CD4-positive, alpha-beta T cell treated with Interleukin-17A for 1 hour (primary cell): ENCODE results near the gene GALNTL6.
"Not testable (repeated sequence)": the region's sequence is repeated elsewhere in the genome, so short reads cannot be mapped to it uniquely, and the experiment has no call there.

Source experiments
- DNase-seq: peaks from one replicate; pipeline ENCODE4 v3.0.0-alpha.2; 2020

Gene GALNTL6

GRCh38 chr4:172411149-172411548 lies 597.9 kb downstream of the GALNTL6 start:
- DNase-seq, result no peak

GRCh38 chr4:172412851-172413580 lies 599.8 kb downstream of the GALNTL6 start:
- DNase-seq, result no peak

- DNase-seq, result not testable (repeated sequence)
These were observed 615.8 kb downstream of the GALNTL6 start for GRCh38 chr4:172428979-172429378.

- DNase-seq, result no peak
These were observed 667.3 kb downstream of the GALNTL6 start for GRCh38 chr4:172480471-172480870.

- DNase-seq, result no peak
These were observed 668.8 kb downstream of the GALNTL6 start for GRCh38 chr4:172481802-172482508.

- DNase-seq, result no peak
These were observed 671.8 kb downstream of the GALNTL6 start for GRCh38 chr4:172485007-172485406.

- no peak for DNase-seq
These were observed 673.3 kb downstream of the GALNTL6 start for GRCh38 chr4:172486531-172486930.

- no peak for DNase-seq
These were observed 676.7 kb downstream of the GALNTL6 start for GRCh38 chr4:172489861-172490260.

GRCh38 chr4:172495769-172496168 lies 682.6 kb downstream of the GALNTL6 start:
- no peak for DNase-seq

GRCh38 chr4:172497321-172497720 lies 684.1 kb downstream of the GALNTL6 start:
- no peak for DNase-seq

GRCh38 chr4:172514011-172514410 lies 700.8 kb downstream of the GALNTL6 start:
- no peak for DNase-seq

GRCh38 chr4:172514801-172515200 lies 701.6 kb downstream of the GALNTL6 start:
- DNase-seq, result no peak

- DNase-seq, result no peak
These were observed 702.2 kb downstream of the GALNTL6 start for GRCh38 chr4:172515266-172515879.

GRCh38 chr4:172517391-172517790 lies 704.2 kb downstream of the GALNTL6 start:
- DNase-seq, result no peak

GRCh38 chr4:172521248-172521647 lies 708.0 kb downstream of the GALNTL6 start:
- no peak for DNase-seq

- no peak for DNase-seq
These were observed 708.5 kb downstream of the GALNTL6 start for GRCh38 chr4:172521680-172522079.

- DNase-seq, result no peak
These were observed 730.0 kb downstream of the GALNTL6 start for GRCh38 chr4:172543249-172543648.

GRCh38 chr4:172546782-172547181 lies 733.6 kb downstream of the GALNTL6 start:
- no peak for DNase-seq

GRCh38 chr4:172547724-172548123 lies 734.5 kb downstream of the GALNTL6 start:
- no peak for DNase-seq

GRCh38 chr4:172553216-172553615 lies 740.0 kb downstream of the GALNTL6 start:
- DNase-seq, result no peak

GRCh38 chr4:172554588-172554987 lies 741.4 kb downstream of the GALNTL6 start:
- DNase-seq, result no peak

GRCh38 chr4:172555725-172556124 lies 742.5 kb downstream of the GALNTL6 start:
- no peak for DNase-seq

GRCh38 chr4:172573899-172574298 lies 760.7 kb downstream of the GALNTL6 start:
- DNase-seq, result no peak

- no peak for DNase-seq
These were observed 765.5 kb downstream of the GALNTL6 start for GRCh38 chr4:172578712-172579111.
